ENCODE results near the gene ARHGAP40. TPM values are rescaled to one million over a fixed set of nuclear protein-coding genes. Genes with fewer than 3 reads are reported as not detected.

Gene ARHGAP40
- total RNA-seq, 1 experiment from 2014 or later = 0.14 TPM

DNA sequence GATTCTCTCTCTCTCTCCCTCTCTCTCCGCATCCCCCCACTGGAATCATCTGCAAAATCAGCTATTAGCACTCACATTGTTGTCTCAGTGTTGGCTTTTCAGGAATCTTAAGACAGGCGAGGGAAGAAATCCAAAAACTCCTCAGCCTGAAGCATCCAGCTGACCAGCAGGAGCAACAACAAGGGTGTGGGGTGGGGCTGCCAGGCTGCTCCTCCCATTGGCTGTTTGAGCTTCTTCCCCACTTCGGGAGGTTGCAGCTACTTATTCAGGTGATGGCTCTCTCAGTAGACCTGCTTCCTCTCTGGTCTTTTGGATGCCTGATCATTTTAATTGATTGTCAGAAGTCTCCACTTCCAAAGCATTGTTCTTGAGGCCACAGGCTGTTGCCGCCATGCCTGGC, 98.5 kb downstream of the ARHGAP40 start:
- H3K36me3 Mint-ChIP-seq (ENCODE audit: insufficient read depth, unreplicated experiment) = no peaks in the 10 kb centered on the region
- TF ChIP-seq, protein P1, sequence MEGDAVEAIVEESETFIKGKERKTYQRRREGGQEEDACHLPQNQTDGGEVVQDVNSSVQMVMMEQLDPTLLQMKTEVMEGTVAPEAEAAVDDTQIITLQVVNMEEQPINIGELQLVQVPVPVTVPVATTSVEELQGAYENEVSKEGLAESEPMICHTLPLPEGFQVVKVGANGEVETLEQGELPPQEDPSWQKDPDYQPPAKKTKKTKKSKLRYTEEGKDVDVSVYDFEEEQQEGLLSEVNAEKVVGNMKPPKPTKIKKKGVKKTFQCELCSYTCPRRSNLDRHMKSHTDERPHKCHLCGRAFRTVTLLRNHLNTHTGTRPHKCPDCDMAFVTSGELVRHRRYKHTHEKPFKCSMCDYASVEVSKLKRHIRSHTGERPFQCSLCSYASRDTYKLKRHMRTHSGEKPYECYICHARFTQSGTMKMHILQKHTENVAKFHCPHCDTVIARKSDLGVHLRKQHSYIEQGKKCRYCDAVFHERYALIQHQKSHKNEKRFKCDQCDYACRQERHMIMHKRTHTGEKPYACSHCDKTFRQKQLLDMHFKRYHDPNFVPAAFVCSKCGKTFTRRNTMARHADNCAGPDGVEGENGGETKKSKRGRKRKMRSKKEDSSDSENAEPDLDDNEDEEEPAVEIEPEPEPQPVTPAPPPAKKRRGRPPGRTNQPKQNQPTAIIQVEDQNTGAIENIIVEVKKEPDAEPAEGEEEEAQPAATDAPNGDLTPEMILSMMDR (IDR thresholded peaks at IDR 0.05; ENCODE audit: insufficient read depth in 1 of 2, low read depth in 1 of 2, low read length in 1 of 2, severe bottlenecking in 1 of 2, unreplicated experiment in 1 of 2) = no peak
- no peaks in the 10 kb centered on the region for H3K4me1 ChIP-seq
- H3K27me3 ChIP-seq (replicated peaks; ENCODE audit: control insufficient read depth, insufficient read depth, low read length) = peaks cover 3% of the 10 kb centered on the region
- no peaks in the 10 kb centered on the region for H3K9me3 Mint-ChIP-seq (ENCODE audit: unreplicated experiment)
- no peak for DNase-seq
- POLR2A ChIA-PET = no interaction called here
- H3K36me3 ChIP-seq (ENCODE audit: control insufficient read depth, insufficient read depth, low read length) = no peaks in the 10 kb centered on the region
- peaks cover 15% of the 10 kb centered on the region for H3K27me3 Mint-ChIP-seq (ENCODE audit: insufficient read depth, unreplicated experiment)
- no peak overlapping the region for H3K4me3 ChIP-seq (ENCODE audit: low read depth, low read length)
- no peaks in the 10 kb centered on the region for H3K9me3 ChIP-seq
- no peak overlapping the region for H3K27ac Mint-ChIP-seq (ENCODE audit: unreplicated experiment)
- no TSS peak for BruUV-seq (replicated peaks)
- CTCF ChIA-PET = no interaction called here
- H3K4me1 Mint-ChIP-seq (ENCODE audit: low read depth, unreplicated experiment) = no peaks in the 10 kb centered on the region
- intact Hi-C loops (cut with micrococcal nuclease; ENCODE audit: unreplicated experiment) = no loop called here
- no peak overlapping the region for H3K4me3 Mint-ChIP-seq (ENCODE audit: unreplicated experiment)

Other genes with a start within 250 kb of the ARHGAP40 start
- 351 and 362 TPM in 2 replicates for gene SNHG17, start 166.5 kb upstream of the ARHGAP40 start, total RNA-seq (2022)
- 69.1 and 72.3 TPM in 2 replicates for gene RALGAPB, start 129.0 kb upstream of the ARHGAP40 start, total RNA-seq (2022)
- not detected in 2 replicates for gene ADIG, start 20.6 kb upstream of the ARHGAP40 start, total RNA-seq (2022)
- not detected in 2 replicates for gene SLC32A1, start 122.7 kb downstream of the ARHGAP40 start, total RNA-seq (2022)
- 18.2 and 20.0 TPM in 2 replicates for gene ACTR5, start 146.7 kb downstream of the ARHGAP40 start, total RNA-seq (2022)
- gene PPP1R16B, start 203.9 kb downstream of the ARHGAP40 start, total RNA-seq (2022) = not detected in 2 replicates